ENCODE results near the gene PRAC1.

PRAC1 gene

DNA sequence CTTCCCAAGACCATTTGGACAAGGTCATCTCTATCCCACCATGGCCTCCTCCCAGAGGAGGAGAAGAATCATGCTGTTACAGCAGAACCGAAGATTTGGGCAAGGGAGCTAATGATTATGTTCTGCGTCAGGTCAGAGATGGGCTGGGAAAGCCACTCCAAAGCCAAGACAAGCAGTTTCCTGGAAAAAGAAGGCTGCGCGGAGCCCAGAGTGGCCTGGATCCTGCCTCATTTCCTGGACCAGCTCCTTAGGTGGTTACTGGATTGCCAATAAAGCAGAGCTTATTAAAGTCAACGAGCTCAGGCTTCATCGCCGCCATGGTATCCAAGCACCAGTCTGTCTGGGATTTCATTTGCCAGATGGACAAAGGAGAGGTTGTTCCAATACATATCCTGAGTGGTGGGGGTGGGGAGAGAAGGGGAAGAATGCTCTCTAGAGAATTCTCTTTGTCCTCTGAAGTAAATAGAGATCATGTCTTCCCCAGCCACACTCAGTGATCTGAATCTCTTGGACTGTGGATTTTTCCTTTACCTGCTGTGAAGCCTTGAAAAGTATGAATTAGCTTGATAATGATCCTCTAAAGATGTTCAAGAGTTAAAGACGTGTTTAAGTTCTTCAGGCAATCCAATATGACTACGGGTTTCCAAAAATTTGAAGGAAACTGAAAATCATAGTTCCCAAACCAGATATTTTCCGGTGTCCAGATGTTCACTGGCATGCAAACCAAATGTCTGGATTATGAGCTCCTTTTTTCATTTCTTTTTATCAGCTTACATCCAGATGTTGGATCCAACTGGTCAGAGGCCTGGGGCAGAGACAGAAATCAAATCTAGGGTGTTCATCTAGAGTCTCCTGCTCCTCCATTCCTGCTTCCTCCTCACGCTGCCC, 17.7 kb downstream of the PRAC1 start:
- no peak overlapping the region for H3K27ac ChIP-seq
- TF ChIP-seq, protein P1, sequence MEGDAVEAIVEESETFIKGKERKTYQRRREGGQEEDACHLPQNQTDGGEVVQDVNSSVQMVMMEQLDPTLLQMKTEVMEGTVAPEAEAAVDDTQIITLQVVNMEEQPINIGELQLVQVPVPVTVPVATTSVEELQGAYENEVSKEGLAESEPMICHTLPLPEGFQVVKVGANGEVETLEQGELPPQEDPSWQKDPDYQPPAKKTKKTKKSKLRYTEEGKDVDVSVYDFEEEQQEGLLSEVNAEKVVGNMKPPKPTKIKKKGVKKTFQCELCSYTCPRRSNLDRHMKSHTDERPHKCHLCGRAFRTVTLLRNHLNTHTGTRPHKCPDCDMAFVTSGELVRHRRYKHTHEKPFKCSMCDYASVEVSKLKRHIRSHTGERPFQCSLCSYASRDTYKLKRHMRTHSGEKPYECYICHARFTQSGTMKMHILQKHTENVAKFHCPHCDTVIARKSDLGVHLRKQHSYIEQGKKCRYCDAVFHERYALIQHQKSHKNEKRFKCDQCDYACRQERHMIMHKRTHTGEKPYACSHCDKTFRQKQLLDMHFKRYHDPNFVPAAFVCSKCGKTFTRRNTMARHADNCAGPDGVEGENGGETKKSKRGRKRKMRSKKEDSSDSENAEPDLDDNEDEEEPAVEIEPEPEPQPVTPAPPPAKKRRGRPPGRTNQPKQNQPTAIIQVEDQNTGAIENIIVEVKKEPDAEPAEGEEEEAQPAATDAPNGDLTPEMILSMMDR (conservative IDR thresholded peaks at IDR 0.05) = no peak

DNA sequence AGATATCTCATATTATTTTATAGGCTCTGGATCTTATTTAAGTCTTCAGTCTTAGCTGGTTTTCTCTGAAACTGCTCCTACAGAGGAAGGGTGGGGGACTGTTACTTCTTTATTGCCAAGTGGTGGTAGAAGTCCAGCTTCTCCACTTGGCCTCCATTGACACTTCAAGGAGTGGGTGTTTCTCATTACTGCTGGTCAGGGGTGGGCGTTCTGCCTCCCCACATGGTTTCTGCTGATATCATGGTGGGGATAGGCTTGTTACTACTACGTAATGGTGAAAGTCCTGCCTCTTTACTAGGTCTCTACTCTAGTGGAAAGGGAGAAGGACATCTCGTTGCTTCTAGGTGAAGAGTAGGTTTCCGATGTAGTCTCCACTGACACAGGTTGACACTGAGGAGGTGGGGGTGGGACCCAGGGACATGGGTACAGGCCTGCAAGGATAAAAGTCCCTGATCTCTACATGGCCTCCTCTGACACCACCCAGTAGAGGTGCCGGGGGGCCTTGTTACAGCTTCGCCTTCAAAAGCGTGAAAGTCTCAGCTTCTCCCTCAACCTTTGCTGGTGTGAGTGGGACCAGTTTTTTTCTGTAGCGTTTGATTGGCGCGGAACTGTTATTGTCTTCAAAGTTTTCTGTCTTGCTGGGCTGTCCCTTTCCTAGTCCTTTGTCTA, 20.3 kb downstream of the PRAC1 start:
- no peak overlapping the region for H3K27ac ChIP-seq
- TF ChIP-seq, protein P1 (conservative IDR thresholded peaks at IDR 0.05) = no peak

DNA sequence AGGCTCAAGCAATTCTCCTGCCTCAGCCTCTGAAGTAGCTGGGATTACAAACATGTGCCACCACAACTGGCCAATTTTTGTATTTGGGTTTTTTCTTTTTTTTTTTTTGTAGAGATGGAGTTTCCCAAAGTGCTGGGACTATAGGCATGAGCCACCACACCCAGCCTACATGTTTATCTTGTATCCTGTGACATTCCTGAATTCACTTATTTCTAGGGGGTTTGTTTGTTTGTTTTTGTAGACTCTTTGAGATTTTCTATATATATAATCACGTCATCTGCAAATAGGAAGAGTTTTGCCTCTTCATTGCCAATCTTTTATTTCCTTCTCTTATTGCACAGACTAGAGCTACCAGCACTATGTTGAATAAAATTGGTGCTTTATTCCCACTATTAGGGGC, 29.1 kb downstream of the PRAC1 start:
- no peak overlapping the region for H3K27ac ChIP-seq
- TF ChIP-seq, protein P1 (conservative IDR thresholded peaks at IDR 0.05) = no peak

DNA sequence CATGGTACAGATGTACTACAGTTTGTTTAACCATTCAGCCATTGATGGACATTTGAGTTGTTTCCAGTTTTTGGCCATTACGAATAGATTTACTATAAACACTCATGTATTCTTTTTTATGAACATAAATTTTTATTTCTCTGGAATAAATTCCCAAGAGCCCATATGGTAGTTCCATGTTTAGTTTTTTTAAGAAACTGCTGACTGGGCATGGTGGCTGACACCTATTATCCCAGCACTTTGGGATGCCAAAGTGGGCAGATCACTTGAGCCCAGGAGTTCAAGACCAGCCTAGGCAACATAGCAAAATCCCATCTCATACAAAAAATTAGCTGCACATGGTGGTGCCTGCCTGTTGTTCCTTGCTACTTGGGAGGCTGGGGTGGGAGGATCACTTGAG, 30.3 kb downstream of the PRAC1 start:
- H3K27ac ChIP-seq = no peak overlapping the region
- TF ChIP-seq, protein P1 (conservative IDR thresholded peaks at IDR 0.05) = no peak

DNA sequence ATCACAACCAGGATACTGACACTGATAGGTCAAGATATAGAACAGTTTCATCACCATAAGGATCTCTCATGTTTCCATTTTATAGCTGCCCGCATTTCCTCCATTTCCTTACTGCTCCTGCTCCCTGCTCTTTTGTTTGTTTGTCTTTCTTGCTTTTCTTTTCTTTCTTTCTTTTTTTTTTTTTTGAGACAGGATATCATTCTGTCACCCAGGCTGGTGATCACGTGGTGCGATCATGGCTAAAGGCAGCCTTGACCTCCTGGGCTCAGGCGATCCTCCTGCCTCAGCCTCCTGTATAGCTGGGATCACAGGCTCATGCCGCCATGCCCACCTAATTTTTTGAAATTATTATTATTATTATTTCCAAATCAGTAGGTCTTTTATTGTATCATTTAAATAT, 31.7 kb downstream of the PRAC1 start:
- H3K27ac ChIP-seq = no peak overlapping the region
- TF ChIP-seq, protein P1 (conservative IDR thresholded peaks at IDR 0.05) = no peak

DNA sequence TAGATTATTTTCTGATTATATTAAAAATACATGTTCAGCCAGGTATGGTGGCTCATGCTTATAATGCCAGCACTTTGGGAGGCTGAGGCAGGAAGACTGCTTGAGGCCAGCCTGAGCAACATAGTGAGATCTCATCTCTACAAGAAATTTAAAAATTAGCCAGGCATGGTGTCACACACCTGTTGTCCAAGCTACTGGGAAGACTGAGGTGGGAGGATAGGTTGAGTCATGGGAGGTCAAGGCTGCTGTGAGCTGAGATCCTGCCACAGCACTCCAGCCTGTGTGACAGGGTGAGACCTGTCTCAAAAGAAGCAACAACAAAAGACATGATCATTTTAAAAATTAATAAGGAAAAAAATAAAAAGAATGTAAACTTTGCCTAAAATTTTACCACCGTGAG, 40.7 kb downstream of the PRAC1 start:
- TF ChIP-seq, protein P1 (conservative IDR thresholded peaks at IDR 0.05) = no peak
- H3K27ac ChIP-seq = no peak overlapping the region

DNA sequence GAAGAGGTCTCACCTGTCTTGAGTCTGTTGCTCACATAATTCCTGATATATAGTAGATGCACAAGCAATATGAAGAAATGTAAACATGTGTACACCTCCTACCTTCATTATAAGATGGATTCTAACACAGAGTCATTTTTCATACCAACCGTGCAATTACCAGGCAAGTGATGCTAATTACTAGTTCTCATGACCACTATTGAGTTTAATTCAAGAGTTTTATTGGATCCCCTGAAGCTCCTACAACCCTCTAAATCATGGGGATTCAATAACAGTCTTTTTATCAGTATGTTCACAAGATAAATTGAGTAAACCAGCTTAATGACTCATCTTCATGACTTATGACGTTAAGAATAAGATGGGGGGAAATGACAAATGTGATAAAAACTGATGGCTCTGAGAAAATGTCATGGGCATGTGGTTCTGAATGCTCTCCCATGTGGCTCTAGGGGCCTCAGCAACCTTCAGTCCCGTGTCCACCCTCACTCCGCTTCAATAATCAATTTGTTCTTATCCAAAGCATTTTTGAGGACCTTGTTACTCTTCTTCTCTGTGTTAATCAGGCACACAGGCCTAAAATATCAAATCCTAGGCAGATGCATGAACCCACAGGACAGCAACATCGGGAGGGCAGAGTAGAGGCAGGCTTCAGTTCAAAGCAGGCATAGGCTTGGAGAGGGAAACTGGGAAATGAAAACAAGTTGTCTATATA, 42.8 kb downstream of the PRAC1 start:
- no peak overlapping the region for H3K27ac ChIP-seq

More for the DNA sequence above, 42.8 kb downstream of the PRAC1 start:
- TF ChIP-seq, protein P1 (conservative IDR thresholded peaks at IDR 0.05) = no peak

Measured in VCaP (cell line).